PC-3 (cell line): Measurements from ENCODE around the gene PLCL2. TPM values are rescaled to one million over a fixed set of nuclear protein-coding genes. Genes with fewer than 3 reads are reported as not detected.

ENCODE experiments used
- ATAC-seq: fragments of 200-7000 bp; cut with Tn5 transposase; 2 replicates; pipeline ENCODE4 v1.9.1; 2020; ENCODE audit warnings: mild to moderate bottlenecking, moderate library complexity
- BruUV-seq: library from RNA; stranded (reverse); fragments of 400-500 nt; replicated peaks from 2 replicates; lab custom pipeline; 2021; lab: Mats Ljungman, UMichigan
- CTCF ChIA-PET: fragments of 300-600 bp; sonication (Branson Sonifier 250); formaldehyde crosslinking; loops from one replicate; lab custom pipeline; 2022; ENCODE audit warnings: antibody characterized with exemption; lab: Charles Lee
- POLR2A ChIA-PET: fragments of 300-600 bp; sonication (Branson Sonifier 250); formaldehyde crosslinking; loops from one replicate; lab custom pipeline; 2022; ENCODE audit warnings: antibody characterized with exemption; ENCODE audit not compliant: unreplicated experiment; lab: Charles Lee
- DNase-seq: peaks from one replicate; pipeline ENCODE4 v3.0.0-alpha.2; 2015
- H2AFZ ChIP-seq: fragments of 300-600 bp; sonication (generic); 2 replicates; pipeline ENCODE4 v1.6.0; 2016; ENCODE audit warnings: antibody characterized with exemption, low read length
- H3F3A ChIP-seq: fragments of 300-600 bp; sonication (generic); one replicate; pipeline ENCODE4 v1.6.0; 2017; ENCODE audit warnings: antibody characterized with exemption, low read length, control low read depth, mild to moderate bottlenecking; ENCODE audit not compliant: unreplicated experiment
- H3K27ac ChIP-seq: fragments of 300-600 bp; sonication (generic); 2 replicates; pipeline ENCODE4 v1.5.1; 2016; ENCODE audit warnings: mild to moderate bottlenecking, low read length
- H3K27me3 ChIP-seq: fragments of 300-600 bp; sonication (generic); 2 replicates; pipeline ENCODE4 v1.6.1; 2016; ENCODE audit warnings: low read length, mixed read lengths
- H3K36me3 ChIP-seq: fragments of 300-600 bp; sonication (generic); 2 replicates; pipeline ENCODE4 v1.6.1; 2016; ENCODE audit warnings: low read depth, mixed run types, low read length, mixed read lengths
- H3K4me1 ChIP-seq: fragments of 300-600 bp; sonication (generic); 2 replicates; pipeline ENCODE4 v1.5.1; 2016; ENCODE audit warnings: low read length; ENCODE audit not compliant: insufficient read depth
- H3K4me2 ChIP-seq: fragments of 300-600 bp; sonication (generic); 2 replicates; pipeline ENCODE4 v1.6.0; 2016; ENCODE audit warnings: low read length
- H3K4me3 ChIP-seq: fragments of 300-600 bp; sonication (generic); 2 replicates; pipeline ENCODE4 v1.5.1; 2016; ENCODE audit warnings: mild to moderate bottlenecking, low read length, mixed read lengths
- H3K79me2 ChIP-seq: fragments of 300-600 bp; sonication (generic); 2 replicates; pipeline ENCODE4 v1.6.1; 2017; ENCODE audit warnings: low read length, mixed read lengths
- H3K9ac ChIP-seq: fragments of 300-600 bp; sonication (generic); 2 replicates; pipeline ENCODE4 v1.6.0; 2016; ENCODE audit warnings: mild to moderate bottlenecking, low read length
- H3K9me2 ChIP-seq: fragments of 300-600 bp; sonication (generic); replicated peaks from 2 replicates; pipeline ENCODE4 v1.6.1; 2016; ENCODE audit warnings: mixed run types, low read length, mixed read lengths
- H3K9me3 ChIP-seq: fragments of 300-600 bp; sonication (generic); 2 replicates; pipeline ENCODE4 v1.6.1; 2016; ENCODE audit warnings: low read length, mixed read lengths
- H4K20me1 ChIP-seq: fragments of 300-600 bp; sonication (generic); 2 replicates; pipeline ENCODE4 v1.6.1; 2016; ENCODE audit warnings: low read length, mixed read lengths
- CTCF ChIP-seq: fragments of 300-600 bp; sonication (generic); conservative IDR thresholded peaks from 2 replicates; pipeline ENCODE4 v1.5.1; 2017; ENCODE audit warnings: antibody characterized with exemption, low read depth, mild to moderate bottlenecking, low read length
- EZH2 ChIP-seq: fragments of 300-600 bp; sonication (generic); IDR thresholded peaks from one replicate; pipeline ENCODE4 v1.6.1; 2017; ENCODE audit warnings: antibody characterized with exemption, mild to moderate bottlenecking, low read length; ENCODE audit not compliant: unreplicated experiment
- EZH2phosphoT487 ChIP-seq: fragments of 300-600 bp; sonication (generic); IDR thresholded peaks from 2 replicates; pipeline ENCODE4 v1.6.1; 2018; ENCODE audit warnings: mild to moderate bottlenecking, antibody characterized with exemption, low read length, borderline replicate concordance
- intact Hi-C: fragments of 100-400 bp; cut with micrococcal nuclease; formaldehyde crosslinking; loops from 2 replicates; pipeline ENCODE4 v1.9.0; 2023
- total RNA-seq: library from RNA; depleted of rRNA; stranded (reverse); fragments of >200 nt; gene quantifications from 2 replicates; pipeline ENCODE4 v1.2.3, GENCODE V29; 2014

The PLCL2 gene
- total RNA-seq, 1 experiment from 2014 or later, result 9.8 TPM

- no peak for ATAC-seq
- Histone ChIP-seq H4K20me1 (no peaks in the 10 kb centered on the region), H3K27ac (no peak overlapping the region), H2AFZ (no peak overlapping the region), H3K9me3 (no peaks in the 10 kb centered on the region), H3K4me3 (no peak overlapping the region), H3K4me1 (no peaks in the 10 kb centered on the region), H3K9me2 (no peaks in the 10 kb centered on the region), H3K9ac (no peak overlapping the region), H3K79me2 (no peaks in the 10 kb centered on the region), H3F3A (no peaks in the 10 kb centered on the region), H3K4me2 (no peak overlapping the region), H3K27me3 (no peaks in the 10 kb centered on the region), H3K36me3 (no peaks in the 10 kb centered on the region)
- intact Hi-C loops, result no loop called here
- no peak for DNase-seq
- no peak for TF ChIP-seq EZH2phosphoT487
- TF ChIP-seq CTCF, result no peak
- TF ChIP-seq EZH2, result no peak
- CTCF ChIA-PET, result no interaction called here
- BruUV-seq, result no TSS peak
- POLR2A ChIA-PET, result no interaction called here
These were observed 192.9 kb downstream of the PLCL2 start for GRCh38 chr3:17077606-17078005.

GRCh38 chr3:17078926-17079465 is 194.2 kb downstream of the PLCL2 start:
- Histone ChIP-seq H3K9me2 (no peaks in the 10 kb centered on the region), H4K20me1 (no peaks in the 10 kb centered on the region), H3K27me3 (no peaks in the 10 kb centered on the region), H3K9me3 (no peaks in the 10 kb centered on the region), H3F3A (no peaks in the 10 kb centered on the region), H3K4me1 (no peaks in the 10 kb centered on the region), H3K79me2 (no peaks in the 10 kb centered on the region), H3K4me3 (no peak overlapping the region), H3K27ac (no peak overlapping the region), H3K36me3 (no peaks in the 10 kb centered on the region), H3K9ac (no peak overlapping the region), H2AFZ (no peak overlapping the region), H3K4me2 (no peak overlapping the region)
- ATAC-seq, result no peak
- intact Hi-C loops, result no loop called here
- CTCF ChIA-PET, result no interaction called here
- no peak for DNase-seq
- POLR2A ChIA-PET, result no interaction called here
- TF ChIP-seq EZH2phosphoT487 (no peak), CTCF (no peak), EZH2 (no peak)
- BruUV-seq, result no TSS peak

- Histone ChIP-seq H3K79me2 (no peaks in the 10 kb centered on the region), H3K4me2 (no peak overlapping the region), H3K27me3 (no peaks in the 10 kb centered on the region), H3K4me3 (no peak overlapping the region), H3K36me3 (no peaks in the 10 kb centered on the region), H3K9me3 (no peaks in the 10 kb centered on the region), H3K4me1 (no peaks in the 10 kb centered on the region), H3F3A (no peaks in the 10 kb centered on the region), H2AFZ (no peak overlapping the region), H3K9ac (no peak overlapping the region), H4K20me1 (no peaks in the 10 kb centered on the region), H3K27ac (no peak overlapping the region), H3K9me2 (no peaks in the 10 kb centered on the region)
- no peak for TF ChIP-seq EZH2phosphoT487
- TF ChIP-seq EZH2, result no peak
- no peak for TF ChIP-seq CTCF
- CTCF ChIA-PET, result no interaction called here
- POLR2A ChIA-PET, result no interaction called here
- intact Hi-C loops, result no loop called here
- DNase-seq, result no peak
- no peak for ATAC-seq
- BruUV-seq, result no TSS peak
These were observed 195.2 kb downstream of the PLCL2 start for GRCh38 chr3:17079933-17080332.
